HUES64 (cell line): Measurements from ENCODE around the gene PC.
A peak's percentile ranks its signal among the peaks of the same experiment; 100 is the strongest.

Source experiments
- H3K27ac ChIP-seq: 2 replicates; pipeline ENCODE4 v1.7.0; 2013; ENCODE audit warnings: low read depth, low read length, inconsistent platforms
- H3K27me3 ChIP-seq: 2 replicates; pipeline ENCODE4 v1.6.1; 2013; ENCODE audit warnings: mild to moderate bottlenecking, low read length; ENCODE audit not compliant: insufficient read depth
- H3K36me3 ChIP-seq: 2 replicates; pipeline ENCODE4 v1.6.1; 2013; ENCODE audit warnings: mild to moderate bottlenecking, low read length; ENCODE audit not compliant: insufficient read depth
- H3K4me1 ChIP-seq: 2 replicates; pipeline ENCODE4 v1.6.1; 2013; ENCODE audit warnings: mild to moderate bottlenecking, low read length, moderate library complexity; ENCODE audit not compliant: insufficient read depth
- H3K4me3 ChIP-seq: 2 replicates; pipeline ENCODE4 v1.5.1; 2013; ENCODE audit warnings: mild to moderate bottlenecking, low read length, moderate library complexity
- H3K9ac ChIP-seq: 2 replicates; pipeline ENCODE4 v1.6.1; 2013; ENCODE audit warnings: mild to moderate bottlenecking, low read depth, low read length
- H3K9me3 ChIP-seq: 2 replicates; pipeline ENCODE4 v1.6.1; 2013; ENCODE audit warnings: low read depth, low read length; ENCODE audit not compliant: insufficient read depth
- WGBS: fragments of 150-250, 120-280 bp; methylation state at CpG from one replicate; pipeline ENCODE4 v1.1.7; 2013; ENCODE audit warnings: missing lambda C conversion rate; 5-methylcytosine and 5-hydroxymethylcytosine counted together

PC gene

DNA sequence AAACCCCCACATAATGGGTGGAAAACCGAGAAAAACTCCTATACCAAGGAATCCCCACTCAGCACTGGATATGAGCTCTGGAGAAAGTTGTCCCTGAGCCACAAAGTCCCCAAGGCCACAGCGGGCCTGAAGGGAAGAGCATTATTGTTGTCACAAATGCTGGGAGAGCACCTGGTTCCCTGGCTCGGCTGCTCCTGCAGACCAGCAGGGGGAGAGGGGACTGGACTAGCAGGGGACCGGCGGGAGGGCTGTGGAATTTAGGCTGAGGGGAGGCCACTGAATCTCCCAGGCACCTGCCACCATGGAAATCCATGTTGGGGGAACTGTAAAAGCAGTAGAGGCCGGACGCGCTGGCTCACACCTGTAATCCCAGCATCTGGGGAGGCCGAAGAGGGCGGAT lies 7.0 kb downstream of the PC start:
- Histone ChIP-seq H3K4me1 (peaks cover 7% of the 10 kb centered on the region; the same call in 1 of the 2 replicates), H3K27ac (no peak overlapping the region), H3K36me3 (no peaks in the 10 kb centered on the region), H3K9me3 (no peaks in the 10 kb centered on the region), H3K9ac (no peak overlapping the region), H3K4me3 (no peak overlapping the region), H3K27me3 (no peaks in the 10 kb centered on the region)
- WGBS: 85% methylated on average over 10 of the region's 10 CpGs

DNA sequence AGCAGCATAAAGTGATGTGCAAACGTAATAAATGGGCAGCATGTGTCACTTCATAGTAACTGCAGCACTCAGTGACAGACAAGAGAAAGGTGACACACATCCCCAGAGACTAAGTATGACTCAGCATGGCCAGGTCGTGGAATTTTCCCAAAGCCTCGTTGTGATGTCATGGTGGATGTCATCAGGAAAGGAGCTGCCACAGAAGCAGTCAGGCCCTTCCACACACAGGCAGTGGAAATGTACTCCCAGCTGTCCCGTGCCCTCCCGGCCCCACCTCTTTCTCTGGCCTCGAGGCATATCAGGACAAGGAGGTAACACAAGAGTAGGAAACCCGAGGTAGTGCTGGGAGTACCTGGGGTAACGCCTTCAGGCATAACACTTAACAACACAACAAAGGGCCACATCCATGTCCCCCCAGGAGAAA lies 8.1 kb downstream of the PC start:
- no peak overlapping the region for H3K9ac ChIP-seq
- 80% methylated on average over 6 of the region's 8 CpGs for WGBS
- no peaks in the 10 kb centered on the region for H3K9me3 ChIP-seq
- no peaks in the 10 kb centered on the region for H3K36me3 ChIP-seq
- H3K4me3 ChIP-seq: no peak overlapping the region
- no peaks in the 10 kb centered on the region for H3K27me3 ChIP-seq
- H3K4me1 ChIP-seq: peaks cover 7% of the 10 kb centered on the region; the same call in 1 of the 2 replicates
- H3K27ac ChIP-seq: 0 out of 2 replicates have a peak overlapping the region, but pooled peaks have one; percentile 30

DNA sequence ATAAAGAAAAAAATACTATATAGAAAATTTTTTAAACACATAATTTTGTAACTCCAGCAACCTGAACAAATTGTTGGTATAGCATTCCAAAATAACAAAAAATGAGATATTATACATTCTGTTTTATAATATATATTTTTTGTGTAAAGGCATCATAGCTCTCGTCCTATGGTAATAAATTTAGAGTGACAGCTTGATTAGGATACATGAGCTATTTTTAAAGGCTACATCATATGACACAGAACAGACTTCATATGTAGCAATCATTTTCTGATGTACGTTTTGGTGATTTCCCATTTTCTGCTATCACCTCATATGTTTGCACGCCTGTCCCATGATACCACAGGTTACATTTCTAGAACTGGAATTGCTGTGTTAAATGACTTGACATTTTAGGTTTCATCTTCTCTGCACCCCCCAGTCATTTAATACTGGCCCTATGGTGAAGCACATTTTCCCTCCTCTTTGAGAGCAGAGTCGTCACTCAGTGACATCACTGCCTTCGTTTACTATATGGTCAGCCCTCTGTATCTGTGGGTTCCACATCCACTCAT lies 19.5 kb downstream of the PC start:
- Histone ChIP-seq H3K27ac (no peak overlapping the region), H3K9me3 (no peaks in the 10 kb centered on the region), H3K27me3 (no peaks in the 10 kb centered on the region), H3K36me3 (no peaks in the 10 kb centered on the region), H3K4me3 (no peak overlapping the region), H3K9ac (no peak overlapping the region), H3K4me1 (no peaks in the 10 kb centered on the region)
- WGBS: 99% methylated on average over 4 of the region's 5 CpGs

DNA sequence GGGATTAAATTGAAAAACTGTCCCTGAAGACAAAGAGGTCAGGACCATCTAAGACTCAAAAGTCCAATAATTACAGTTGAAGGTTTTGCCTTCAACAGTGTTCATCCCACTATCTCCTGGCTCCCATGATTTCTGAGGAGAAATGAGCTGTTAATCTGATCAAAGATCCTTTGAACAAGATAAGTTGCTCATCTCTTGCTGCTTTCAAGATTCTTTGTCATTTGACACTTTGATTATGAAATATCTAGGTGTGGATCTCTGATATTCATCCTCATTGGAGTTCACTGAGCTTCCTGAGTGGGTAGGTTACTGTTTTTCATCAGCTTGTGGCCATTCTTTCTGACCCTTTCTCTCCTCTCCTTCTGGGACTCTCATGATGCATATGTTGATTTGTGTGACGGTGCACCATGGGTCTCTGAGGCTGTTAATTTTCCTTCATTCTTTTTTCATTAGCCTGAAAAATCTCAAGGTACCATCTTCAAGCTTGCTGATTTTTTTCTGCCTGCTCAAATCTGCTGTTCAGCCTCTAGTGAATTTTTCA lies 20.9 kb downstream of the PC start:
- Histone ChIP-seq H3K27ac (no peak overlapping the region), H3K9ac (no peak overlapping the region), H3K27me3 (no peaks in the 10 kb centered on the region), H3K9me3 (no peaks in the 10 kb centered on the region), H3K4me1 (no peaks in the 10 kb centered on the region), H3K4me3 (no peak overlapping the region), H3K36me3 (no peaks in the 10 kb centered on the region)
- WGBS: 100% methylated on average over 1 of the region's 1 CpG

- Histone ChIP-seq H3K9ac (no peak overlapping the region), H3K27ac (no peak overlapping the region), H3K4me1 (no peaks in the 10 kb centered on the region), H3K4me3 (no peak overlapping the region), H3K27me3 (no peaks in the 10 kb centered on the region), H3K36me3 (no peaks in the 10 kb centered on the region), H3K9me3 (no peaks in the 10 kb centered on the region)
- WGBS: 94% methylated on average over 2 of the region's 2 CpGs
These were observed 21.9 kb downstream of the PC start for GRCh38 chr11:66936311-66936711.

GRCh38 chr11:66934950-66935779 lies 23.0 kb downstream of the PC start:
- no peaks in the 10 kb centered on the region for H3K27me3 ChIP-seq
- H3K4me3 ChIP-seq: no peak overlapping the region
- H3K36me3 ChIP-seq: no peaks in the 10 kb centered on the region
- no peak overlapping the region for H3K9ac ChIP-seq
- WGBS: 93% methylated on average over 9 of the region's 9 CpGs
- no peak overlapping the region for H3K27ac ChIP-seq
- H3K4me1 ChIP-seq: no peaks in the 10 kb centered on the region
- no peaks in the 10 kb centered on the region for H3K9me3 ChIP-seq

- WGBS: 87% methylated on average over 3 of the region's 3 CpGs
- H3K9me3 ChIP-seq: no peaks in the 10 kb centered on the region
- no peaks in the 10 kb centered on the region for H3K36me3 ChIP-seq
- H3K4me3 ChIP-seq: no peak overlapping the region
- no peaks in the 10 kb centered on the region for H3K4me1 ChIP-seq
- H3K27me3 ChIP-seq: no peaks in the 10 kb centered on the region
- H3K27ac ChIP-seq: no peak overlapping the region
- H3K9ac ChIP-seq: no peak overlapping the region
These were observed 24.7 kb downstream of the PC start for GRCh38 chr11:66933531-66933930.

GRCh38 chr11:66932543-66932942 lies 25.6 kb downstream of the PC start:
- 94% methylated on average over 3 of the region's 3 CpGs for WGBS
- H3K9me3 ChIP-seq: no peaks in the 10 kb centered on the region
- no peak overlapping the region for H3K27ac ChIP-seq

DNA sequence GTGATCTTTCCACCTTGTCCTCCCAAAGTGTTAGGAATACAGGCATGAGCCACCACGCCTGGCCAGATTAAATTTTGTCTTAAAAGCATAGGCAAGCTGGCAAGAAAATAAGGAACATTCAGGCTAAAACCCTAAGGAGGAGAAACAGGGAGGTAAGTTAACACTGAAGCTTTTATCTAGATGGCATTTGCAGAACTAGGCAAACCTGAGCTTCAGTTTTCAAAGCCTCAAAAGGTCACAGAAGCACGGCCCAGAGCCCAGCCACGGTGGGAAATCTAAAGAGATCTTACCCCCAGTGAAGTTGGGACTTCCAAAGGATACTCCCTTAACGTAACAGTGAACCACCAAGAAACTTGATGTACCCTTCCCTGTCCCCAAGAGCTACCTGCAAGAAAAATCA lies 28.4 kb downstream of the PC start:
- 73% methylated on average over 4 of the region's 4 CpGs for WGBS
- Histone ChIP-seq H3K9me3 (no peaks in the 10 kb centered on the region), H3K36me3 (no peaks in the 10 kb centered on the region), H3K9ac (no peak overlapping the region), H3K4me3 (no peak overlapping the region), H3K4me1 (no peaks in the 10 kb centered on the region), H3K27ac (no peak overlapping the region), H3K27me3 (no peaks in the 10 kb centered on the region)

More at GRCh38 chr11:66932543-66932942, 25.6 kb downstream of the PC start:
- Histone ChIP-seq H3K36me3 (no peaks in the 10 kb centered on the region), H3K27me3 (no peaks in the 10 kb centered on the region), H3K4me3 (no peak overlapping the region), H3K4me1 (no peaks in the 10 kb centered on the region), H3K9ac (no peak overlapping the region)

DNA sequence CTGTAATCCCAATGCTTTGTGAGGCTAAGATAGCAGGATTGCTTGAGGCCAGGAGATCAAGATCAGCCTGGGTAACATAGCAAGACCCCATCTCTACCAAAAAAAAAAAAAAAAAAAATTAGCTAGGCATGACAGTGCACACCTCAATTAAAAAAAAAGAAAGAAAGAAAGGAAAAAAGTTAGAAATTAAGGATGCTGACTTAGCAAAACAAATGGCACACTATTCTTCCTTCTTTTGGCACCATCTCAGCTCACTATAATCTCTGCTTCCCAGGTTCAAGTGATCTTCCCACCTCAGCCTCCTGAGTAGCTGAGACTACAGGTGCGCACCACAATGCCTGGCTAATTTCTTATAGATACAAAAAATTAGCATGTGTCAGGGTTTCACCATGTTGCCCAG lies 33.9 kb downstream of the PC start:
- Histone ChIP-seq H3K9me3 (no peaks in the 10 kb centered on the region), H3K27ac (no peak overlapping the region), H3K36me3 (no peaks in the 10 kb centered on the region), H3K4me3 (no peak overlapping the region), H3K9ac (no peak overlapping the region), H3K4me1 (peaks cover 11% of the 10 kb centered on the region; the same call in 1 of the 2 replicates), H3K27me3 (no peaks in the 10 kb centered on the region)
- 90% methylated on average over 1 of the region's 1 CpG for WGBS

- Histone ChIP-seq H3K4me3 (no peak overlapping the region), H3K9me3 (no peaks in the 10 kb centered on the region), H3K27ac (no peak overlapping the region), H3K27me3 (no peaks in the 10 kb centered on the region), H3K36me3 (no peaks in the 10 kb centered on the region), H3K9ac (no peak overlapping the region), H3K4me1 (peaks cover 11% of the 10 kb centered on the region; the same call in 1 of the 2 replicates)
These were observed 35.6 kb downstream of the PC start for GRCh38 chr11:66922551-66922950.
